HG03565 (cell line): ENCODE measurements around the gene CHL1.

ENCODE experiments used
- ATAC-seq: cut with Tn5 transposase; IDR thresholded peaks from one replicate; pipeline ENCODE4 v1.9.1; 2021; ENCODE audit warnings: mild to moderate bottlenecking, moderate library complexity; ENCODE audit not compliant: unreplicated experiment

The CHL1 gene

GRCh38 chr3:277873-278272 is 81.3 kb downstream of the CHL1 start:
- ATAC-seq = no peak

- ATAC-seq = peak; percentile 69
Observed at GRCh38 chr3:278300-279064, 81.9 kb downstream of the CHL1 start.

- no peak for ATAC-seq
Observed at GRCh38 chr3:279325-279724, 82.8 kb downstream of the CHL1 start.

- no peak for ATAC-seq
Observed at GRCh38 chr3:280681-281080, 84.1 kb downstream of the CHL1 start.

DNA sequence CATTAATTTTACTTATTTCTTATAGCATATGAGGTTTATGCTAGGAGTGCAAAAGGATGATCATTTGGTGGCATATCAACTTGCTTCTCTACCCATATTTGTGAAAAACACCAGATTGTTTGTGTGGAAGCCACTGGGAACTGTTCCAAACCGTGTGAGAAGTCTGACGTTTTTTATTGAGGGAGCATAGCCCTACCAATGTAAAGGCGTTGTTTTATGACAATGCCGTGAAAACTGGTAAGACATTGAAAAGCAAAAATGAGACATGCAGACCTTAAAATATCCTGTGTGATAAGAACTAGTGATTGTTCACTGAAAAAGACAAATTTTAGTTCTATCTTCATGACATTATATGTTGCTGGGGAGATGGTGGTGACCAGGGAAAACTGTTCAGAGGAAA is 87.8 kb downstream of the CHL1 start:
- no peak for ATAC-seq

DNA sequence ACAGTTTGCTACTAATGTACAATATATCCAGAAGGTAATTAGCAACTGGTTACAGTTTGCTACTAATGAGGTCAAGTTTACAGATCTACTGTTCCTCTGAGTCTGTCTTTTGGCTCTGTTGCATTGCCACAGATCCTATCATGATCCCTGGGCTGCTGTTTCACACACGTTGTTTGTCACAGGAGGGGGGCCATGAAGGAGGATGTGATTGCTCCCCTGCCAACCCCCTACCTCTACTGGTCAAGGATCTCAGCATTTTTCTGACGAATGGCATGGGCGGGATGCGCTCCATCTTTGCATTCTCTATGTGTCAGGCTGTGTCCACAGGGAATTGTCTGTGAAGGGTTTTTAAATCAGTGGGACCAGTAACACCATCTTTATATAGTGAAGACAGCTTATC is 91.9 kb downstream of the CHL1 start:
- no peak for ATAC-seq

- no peak for ATAC-seq
Observed at GRCh38 chr3:291028-291427, 94.5 kb downstream of the CHL1 start.

DNA sequence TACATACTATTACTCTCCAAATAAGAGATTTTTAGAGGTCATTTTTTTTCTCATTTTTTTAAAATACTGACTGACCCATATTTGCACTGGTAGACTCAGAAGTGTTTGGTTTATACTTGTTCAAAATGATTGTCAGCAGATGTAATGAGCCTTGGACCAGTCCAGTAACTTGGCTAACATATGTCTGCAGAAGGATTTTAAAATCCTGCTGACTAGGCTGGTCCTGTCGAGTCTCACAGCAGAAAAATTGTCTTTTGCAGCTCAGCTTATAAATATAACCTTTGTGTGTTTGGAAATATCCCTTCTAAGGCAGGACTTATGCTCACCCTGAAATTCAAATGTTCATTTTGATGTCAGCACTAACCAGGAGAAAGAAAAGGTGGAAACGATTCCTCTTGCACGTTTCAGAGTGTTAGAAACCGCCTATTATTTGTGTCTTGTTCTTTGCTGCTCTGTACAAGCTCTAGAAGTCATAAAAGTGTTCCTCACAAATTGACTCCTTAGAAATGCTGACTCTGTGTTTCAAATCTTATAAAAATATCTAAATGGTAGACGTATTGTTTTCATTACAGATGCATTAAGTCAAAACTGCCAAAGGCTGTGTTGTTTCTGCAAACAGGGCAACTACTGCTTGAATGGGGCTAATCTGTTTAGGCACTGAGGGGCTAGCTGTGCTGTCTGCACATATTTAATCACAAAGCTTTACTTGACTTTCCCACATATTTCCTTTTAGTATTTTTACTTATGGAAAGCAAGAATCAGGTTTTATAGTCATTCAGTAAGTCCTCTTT is 95.3 kb downstream of the CHL1 start:
- no peak for ATAC-seq

DNA sequence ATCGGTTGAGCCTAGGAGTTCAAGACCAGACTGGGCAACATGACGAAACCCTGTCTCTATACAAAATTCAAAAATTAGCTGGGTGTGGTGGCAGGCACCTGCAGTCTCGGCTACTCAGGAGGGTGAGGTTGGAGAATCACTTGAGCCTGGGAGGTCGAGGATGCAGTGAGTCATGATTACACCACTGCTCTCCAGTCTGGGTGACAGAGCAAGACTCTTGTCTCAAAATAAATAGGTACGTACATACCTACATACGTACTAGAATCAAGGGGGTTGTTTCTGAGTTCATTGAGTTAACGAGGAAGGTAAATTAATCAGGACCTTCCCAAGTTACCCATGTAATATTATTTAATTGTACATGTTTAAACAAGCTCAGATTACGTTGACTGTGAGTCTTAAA is 97.5 kb downstream of the CHL1 start:
- ATAC-seq = no peak

- no peak for ATAC-seq
Observed at GRCh38 chr3:294581-294980, 98.0 kb downstream of the CHL1 start.

- no peak for ATAC-seq
Observed at GRCh38 chr3:295166-295565, 98.6 kb downstream of the CHL1 start.

DNA sequence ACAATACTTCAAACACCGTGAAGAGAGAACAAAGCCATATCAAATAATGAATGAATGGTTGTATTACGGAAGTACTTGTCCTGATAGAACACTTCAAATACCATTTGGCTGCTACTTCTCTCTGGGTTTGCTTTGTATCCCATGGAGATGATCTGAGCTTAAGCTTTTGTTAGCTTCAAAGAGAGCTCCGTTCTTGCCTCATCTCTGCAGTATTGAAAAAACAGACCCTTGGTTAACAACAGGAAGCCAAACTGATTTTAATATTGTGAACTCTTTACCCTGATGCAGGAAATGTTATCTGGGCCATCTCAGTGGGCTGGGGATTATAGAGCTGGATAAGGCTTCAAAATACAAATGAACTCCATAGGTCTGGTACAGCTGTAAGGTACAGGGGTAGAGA is 101.0 kb downstream of the CHL1 start:
- ATAC-seq = no peak

DNA sequence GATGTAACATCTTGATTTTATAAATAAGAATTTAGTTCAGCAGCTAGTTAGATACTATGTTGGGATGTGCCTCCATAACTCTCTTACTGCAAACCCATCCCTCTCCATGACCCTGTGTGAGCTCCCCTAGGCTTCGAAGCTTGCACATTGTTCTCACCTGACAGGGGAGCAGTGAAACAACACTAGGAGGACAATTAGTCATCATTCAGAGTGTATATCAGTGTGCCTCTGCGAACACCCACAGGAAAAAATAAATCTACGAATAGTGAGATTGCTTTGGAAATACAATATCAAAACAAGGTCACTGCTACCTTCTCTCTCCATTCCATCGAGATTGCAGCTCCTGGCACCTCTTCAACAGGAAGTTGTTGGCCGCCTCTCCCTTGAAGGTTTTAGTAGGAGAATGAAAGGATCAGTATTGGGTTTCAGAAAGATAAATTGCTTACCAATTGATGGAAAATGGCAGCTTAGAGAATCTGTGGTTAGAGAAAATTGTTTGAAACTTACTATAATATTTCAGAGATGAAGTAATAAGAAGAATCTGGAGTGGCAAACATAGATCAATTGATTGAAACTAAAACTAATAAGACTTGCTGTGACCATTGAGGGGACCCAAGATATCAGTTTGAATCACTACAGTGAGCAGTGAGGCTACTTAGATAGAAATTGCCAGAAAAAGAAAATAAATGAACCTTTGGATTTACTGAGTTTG is 103.2 kb downstream of the CHL1 start:
- no peak for ATAC-seq

DNA sequence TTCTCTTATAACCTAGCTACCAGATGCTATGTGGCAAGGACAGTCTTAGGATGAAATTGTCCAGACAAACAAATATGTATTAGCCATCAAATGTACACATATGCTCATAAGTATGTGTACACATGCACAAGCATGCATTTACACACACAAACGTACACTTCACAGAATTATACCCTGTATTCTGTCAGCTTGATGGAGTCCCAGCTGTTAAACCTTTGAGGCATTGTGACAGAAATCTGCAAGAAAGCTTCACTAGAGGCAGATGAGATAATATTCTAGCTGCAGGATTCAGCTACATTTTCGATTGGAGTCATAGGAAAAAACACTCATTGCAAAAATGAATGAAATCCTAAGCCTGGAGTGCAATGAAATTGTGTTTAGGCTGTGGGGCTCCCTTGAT is 110.6 kb downstream of the CHL1 start:
- ATAC-seq = no peak

DNA sequence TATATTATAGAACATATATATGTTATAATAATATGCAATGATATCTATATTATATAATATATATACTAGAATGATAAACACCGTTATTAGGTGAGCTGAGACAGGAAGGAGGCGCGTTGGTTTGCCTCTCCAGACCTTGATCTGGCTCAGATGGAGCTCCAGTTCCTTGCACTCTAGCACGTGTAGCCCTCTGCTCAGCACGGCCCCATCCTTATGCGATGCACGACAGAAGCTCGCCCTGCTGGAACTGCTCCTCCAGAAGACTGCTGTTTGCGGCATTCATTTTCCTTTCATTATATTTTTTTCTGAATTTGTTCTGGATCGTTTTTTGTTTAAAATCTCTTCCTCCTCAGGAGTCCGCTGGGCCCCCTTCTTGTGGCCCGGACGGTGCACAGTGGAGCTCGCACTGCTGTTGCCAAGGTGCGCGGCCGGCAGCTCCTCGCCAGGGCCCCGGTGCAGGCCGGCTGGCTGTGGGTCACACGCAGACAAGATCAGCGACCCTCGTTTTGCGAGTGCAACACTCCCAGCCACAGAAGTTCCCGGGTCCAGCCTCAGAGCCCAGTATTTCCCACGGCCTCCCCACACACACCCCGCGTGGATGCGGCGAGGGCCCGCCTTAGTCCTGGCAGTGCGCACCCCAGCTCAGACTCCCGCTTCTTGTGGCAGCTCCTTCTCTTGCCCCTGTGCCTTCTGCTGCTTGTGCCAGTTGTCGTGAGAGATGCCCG is 112.2 kb downstream of the CHL1 start:
- ATAC-seq = no peak

DNA sequence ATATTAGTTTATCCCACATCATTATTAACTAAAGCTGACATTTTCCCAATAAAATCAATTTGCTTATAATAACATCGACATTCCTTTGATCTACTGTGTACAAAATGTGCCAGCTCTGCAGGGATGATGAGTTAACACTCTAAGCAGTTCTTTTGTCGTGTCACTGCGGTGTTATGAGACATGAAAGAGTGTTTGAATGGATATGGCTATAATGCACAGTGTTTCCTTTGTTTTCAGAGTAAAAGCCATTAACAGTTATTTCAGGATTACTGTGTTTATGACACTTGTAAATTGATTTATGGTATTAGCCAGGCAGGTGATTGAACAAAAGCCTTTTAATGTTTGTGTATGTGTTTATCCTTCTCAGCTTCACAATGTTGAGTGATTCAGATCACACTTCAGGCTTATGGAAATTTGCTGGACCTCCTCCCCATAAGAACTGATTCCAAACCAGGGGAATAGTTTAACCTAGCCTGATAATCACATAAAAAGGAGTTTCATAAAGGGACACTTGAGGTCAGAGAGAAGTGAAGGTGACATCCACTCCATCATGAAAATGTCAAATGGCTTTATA is 115.7 kb downstream of the CHL1 start:
- no peak for ATAC-seq

DNA sequence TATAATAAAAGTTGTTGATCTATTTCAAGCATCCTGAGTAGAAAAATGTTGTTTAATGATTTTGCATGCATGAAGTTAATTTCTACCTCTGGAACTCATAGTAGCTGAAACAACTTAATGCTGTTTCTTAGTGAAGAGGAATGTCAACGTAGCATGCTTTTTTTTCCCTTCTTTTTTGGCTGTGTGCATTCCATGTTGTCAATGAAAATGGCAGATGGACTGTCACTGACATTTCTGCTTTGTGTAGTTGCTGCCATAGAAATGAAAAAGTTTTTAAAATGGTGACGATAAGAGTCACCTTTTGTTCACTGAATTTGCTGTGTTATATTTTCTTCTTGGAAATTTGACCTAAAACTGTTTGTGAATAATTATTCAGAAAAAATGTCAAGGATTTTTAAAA is 116.3 kb downstream of the CHL1 start:
- no peak for ATAC-seq

GRCh38 chr3:317012-317411 is 120.4 kb downstream of the CHL1 start:
- ATAC-seq = no peak

DNA sequence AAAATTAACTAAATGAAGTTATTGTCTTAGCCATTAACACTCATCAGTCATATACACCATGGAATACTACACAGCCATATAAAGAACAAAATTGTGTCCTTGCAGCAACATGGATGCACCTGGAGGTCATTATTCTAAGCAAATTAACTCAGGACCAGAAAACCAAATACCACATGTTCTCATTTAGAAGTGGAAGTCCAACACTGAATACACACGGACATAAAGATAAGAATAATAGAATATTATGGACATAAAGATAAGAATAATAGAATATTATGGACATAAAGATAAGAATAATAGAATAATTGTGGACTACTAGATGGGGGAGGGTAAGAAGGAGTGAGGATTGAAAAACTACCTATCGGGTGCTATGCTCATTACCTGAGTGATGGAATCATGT is 122.3 kb downstream of the CHL1 start:
- no peak for ATAC-seq

GRCh38 chr3:324423-324822 is 127.9 kb downstream of the CHL1 start:
- no peak for ATAC-seq

GRCh38 chr3:325495-325894 is 128.9 kb downstream of the CHL1 start:
- ATAC-seq = no peak
